Endothelial cell of umbilical vein (primary cell): Measurements from ENCODE around the gene H3-3A.

Source experiments
- EZH2 ChIP-seq: IDR thresholded peaks from 2 replicates; pipeline ENCODE4 v1.6.1; 2012; ENCODE audit warnings: borderline replicate concordance, low read depth, mild to moderate bottlenecking, moderate library complexity, low read length, inconsistent platforms; ENCODE audit not compliant: severe bottlenecking
- FOS ChIP-seq: IDR thresholded peaks from 2 replicates; pipeline ENCODE4 v1.6.1; 2011; ENCODE audit warnings: mild to moderate bottlenecking, low read length, moderate library complexity, borderline replicate concordance; ENCODE audit not compliant: insufficient read depth
- GATA2 ChIP-seq: IDR thresholded peaks from 2 replicates; pipeline ENCODE4 v1.7.0; 2011; ENCODE audit warnings: low read depth, mild to moderate bottlenecking, moderate library complexity, mixed read lengths, low read length; ENCODE audit not compliant: insufficient read length, insufficient read depth
- JUN ChIP-seq: IDR thresholded peaks from 2 replicates; pipeline ENCODE4 v1.6.1; 2011; ENCODE audit warnings: borderline replicate concordance, low read depth; ENCODE audit not compliant: insufficient read length, insufficient read depth
- MYC ChIP-seq: IDR thresholded peaks from one replicate; pipeline ENCODE4 v1.6.1; 2011; ENCODE audit warnings: mild to moderate bottlenecking, low read depth, low read length
- POLR2A ChIP-seq: IDR thresholded peaks from 2 replicates; pipeline ENCODE4 v1.6.1; 2012; ENCODE audit warnings: low read depth, mild to moderate bottlenecking, control low read depth, low read length
- POLR2AphosphoS5 ChIP-seq: IDR thresholded peaks from 2 replicates; pipeline ENCODE4 v1.6.1; 2012; ENCODE audit warnings: low read depth, mild to moderate bottlenecking, control low read depth, low read length, moderate library complexity; ENCODE audit not compliant: insufficient read depth
- TF ChIP-seq, protein P1 (sequence below), 2 donors: IDR thresholded peaks; 1 replicate in 1 of 2; 2 replicates in 1 of 2; pipeline ENCODE4 v1.5.1; 2011; ENCODE audit warnings: low read length in 2 of 2, mild to moderate bottlenecking in 2 of 2, moderate library complexity in 2 of 2, control low read depth in 1 of 2, inconsistent platforms in 1 of 2, low read depth in 1 of 2; ENCODE audit not compliant: insufficient read depth in 1 of 2; ENCODE audit errors: extremely low read depth in 1 of 2
- TF ChIP-seq, protein P2 (sequence below): IDR thresholded peaks from 2 replicates; pipeline ENCODE4 v1.6.1; 2011; ENCODE audit not compliant: insufficient read depth, insufficient read length

- TF ChIP-seq, protein P1, sequence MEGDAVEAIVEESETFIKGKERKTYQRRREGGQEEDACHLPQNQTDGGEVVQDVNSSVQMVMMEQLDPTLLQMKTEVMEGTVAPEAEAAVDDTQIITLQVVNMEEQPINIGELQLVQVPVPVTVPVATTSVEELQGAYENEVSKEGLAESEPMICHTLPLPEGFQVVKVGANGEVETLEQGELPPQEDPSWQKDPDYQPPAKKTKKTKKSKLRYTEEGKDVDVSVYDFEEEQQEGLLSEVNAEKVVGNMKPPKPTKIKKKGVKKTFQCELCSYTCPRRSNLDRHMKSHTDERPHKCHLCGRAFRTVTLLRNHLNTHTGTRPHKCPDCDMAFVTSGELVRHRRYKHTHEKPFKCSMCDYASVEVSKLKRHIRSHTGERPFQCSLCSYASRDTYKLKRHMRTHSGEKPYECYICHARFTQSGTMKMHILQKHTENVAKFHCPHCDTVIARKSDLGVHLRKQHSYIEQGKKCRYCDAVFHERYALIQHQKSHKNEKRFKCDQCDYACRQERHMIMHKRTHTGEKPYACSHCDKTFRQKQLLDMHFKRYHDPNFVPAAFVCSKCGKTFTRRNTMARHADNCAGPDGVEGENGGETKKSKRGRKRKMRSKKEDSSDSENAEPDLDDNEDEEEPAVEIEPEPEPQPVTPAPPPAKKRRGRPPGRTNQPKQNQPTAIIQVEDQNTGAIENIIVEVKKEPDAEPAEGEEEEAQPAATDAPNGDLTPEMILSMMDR (IDR thresholded peaks at IDR 0.05; ENCODE audit: extremely low read depth in 1 of 2, insufficient read depth in 1 of 2, low read depth in 1 of 2, low read length in 2 of 2), result no peak
- TF ChIP-seq POLR2AphosphoS5 (no peak), MYC (no peak), EZH2 (no peak), GATA2 (no peak), POLR2A (no peak), FOS (no peak), JUN (no peak)
- TF ChIP-seq, protein P2, sequence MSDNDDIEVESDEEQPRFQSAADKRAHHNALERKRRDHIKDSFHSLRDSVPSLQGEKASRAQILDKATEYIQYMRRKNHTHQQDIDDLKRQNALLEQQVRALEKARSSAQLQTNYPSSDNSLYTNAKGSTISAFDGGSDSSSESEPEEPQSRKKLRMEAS, result no peak
These were observed 46.7 kb downstream of the H3-3A start for GRCh38 chr1:226108935-226109828.
